Hepatocyte (in vitro differentiated cells): ENCODE measurements around the gene ZNF574.

Source experiments
- EZH2 ChIP-seq: fragments of 200-600 bp; sonication (generic); IDR thresholded peaks from 2 replicates; pipeline ENCODE4 v1.6.1; 2016; ENCODE audit warnings: antibody characterized with exemption, mild to moderate bottlenecking, borderline replicate concordance
- EZH2phosphoT487 ChIP-seq: fragments of 200-600 bp; sonication (generic); IDR thresholded peaks from one replicate; pipeline ENCODE4 v1.6.1; 2018; ENCODE audit warnings: antibody characterized with exemption, mild to moderate bottlenecking, low read depth, moderate library complexity; ENCODE audit not compliant: unreplicated experiment, severe bottlenecking
- TF ChIP-seq, protein P1 (sequence below): fragments of 200-600 bp; sonication (generic); IDR thresholded peaks from 2 replicates; pipeline ENCODE4 v1.5.1; 2016; ENCODE audit warnings: antibody characterized with exemption, mild to moderate bottlenecking; ENCODE audit not compliant: poor library complexity

DNA sequence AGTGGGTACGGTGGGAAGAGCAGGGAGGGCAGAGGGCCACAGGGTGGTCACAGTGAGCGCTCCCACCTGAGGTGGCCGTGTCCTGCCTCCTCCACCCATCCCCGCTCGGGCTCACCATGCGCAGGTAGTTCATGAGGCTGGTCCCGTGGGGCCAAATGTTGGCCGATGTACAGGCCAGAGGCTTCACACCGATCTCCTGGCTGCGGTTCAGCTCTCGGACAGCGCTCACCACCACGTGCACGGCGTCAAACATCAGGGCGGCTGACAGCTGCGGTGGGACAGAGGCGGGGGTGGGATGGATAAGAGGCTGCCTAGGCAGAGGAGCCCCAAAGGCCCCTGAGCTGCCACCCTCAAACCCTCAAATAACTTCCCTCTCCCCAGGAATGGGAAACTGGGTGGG, 21.8 kb upstream of the ZNF574 start:
- TF ChIP-seq, protein P1, sequence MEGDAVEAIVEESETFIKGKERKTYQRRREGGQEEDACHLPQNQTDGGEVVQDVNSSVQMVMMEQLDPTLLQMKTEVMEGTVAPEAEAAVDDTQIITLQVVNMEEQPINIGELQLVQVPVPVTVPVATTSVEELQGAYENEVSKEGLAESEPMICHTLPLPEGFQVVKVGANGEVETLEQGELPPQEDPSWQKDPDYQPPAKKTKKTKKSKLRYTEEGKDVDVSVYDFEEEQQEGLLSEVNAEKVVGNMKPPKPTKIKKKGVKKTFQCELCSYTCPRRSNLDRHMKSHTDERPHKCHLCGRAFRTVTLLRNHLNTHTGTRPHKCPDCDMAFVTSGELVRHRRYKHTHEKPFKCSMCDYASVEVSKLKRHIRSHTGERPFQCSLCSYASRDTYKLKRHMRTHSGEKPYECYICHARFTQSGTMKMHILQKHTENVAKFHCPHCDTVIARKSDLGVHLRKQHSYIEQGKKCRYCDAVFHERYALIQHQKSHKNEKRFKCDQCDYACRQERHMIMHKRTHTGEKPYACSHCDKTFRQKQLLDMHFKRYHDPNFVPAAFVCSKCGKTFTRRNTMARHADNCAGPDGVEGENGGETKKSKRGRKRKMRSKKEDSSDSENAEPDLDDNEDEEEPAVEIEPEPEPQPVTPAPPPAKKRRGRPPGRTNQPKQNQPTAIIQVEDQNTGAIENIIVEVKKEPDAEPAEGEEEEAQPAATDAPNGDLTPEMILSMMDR, result no peak
- TF ChIP-seq EZH2, result no peak
- no peak for TF ChIP-seq EZH2phosphoT487
